Kidney tubule cell (primary cell): Measurements from ENCODE around the gene KSR2.
"Not testable (repeated sequence)": the region's sequence is repeated elsewhere in the genome, so short reads cannot be mapped to it uniquely, and the experiment has no call there.

Source experiments
- DNase-seq: peaks from one replicate; pipeline ENCODE4 v3.0.0-alpha.2; 2018; ENCODE audit warnings: low spot score

KSR2 gene

DNA sequence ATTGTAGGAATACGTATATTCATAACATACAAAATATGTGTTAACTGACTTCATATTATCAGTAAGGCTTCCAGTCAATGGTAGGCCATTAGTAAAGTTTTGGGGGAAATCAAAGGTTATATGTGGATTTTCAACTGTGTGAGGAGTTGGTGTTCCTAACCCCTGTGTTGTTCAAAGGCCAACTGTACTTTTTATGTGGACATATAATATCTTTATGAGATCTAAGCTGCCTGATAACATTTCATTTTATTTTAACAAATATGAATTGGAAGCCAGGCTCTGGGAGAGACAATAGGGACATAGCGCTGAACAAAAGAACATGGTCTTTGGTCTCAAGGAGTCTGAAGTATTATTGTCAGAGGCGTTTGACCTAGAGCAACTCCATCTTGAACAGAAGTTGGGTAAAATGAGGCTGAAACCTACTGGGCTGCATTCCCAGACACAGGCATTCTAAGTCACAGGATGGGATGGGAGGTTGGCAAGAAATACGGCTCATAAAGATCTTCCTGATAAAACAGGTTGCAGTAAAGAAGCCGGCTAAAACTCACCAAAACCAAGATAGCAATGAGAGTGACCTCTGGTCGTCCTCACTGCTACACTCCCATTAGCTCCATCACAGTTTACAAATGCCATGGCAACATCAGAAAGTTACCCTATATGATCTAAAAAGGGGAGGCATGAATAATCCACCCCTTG lies 147.2 kb downstream of the KSR2 start:
- DNase-seq, result no peak

DNA sequence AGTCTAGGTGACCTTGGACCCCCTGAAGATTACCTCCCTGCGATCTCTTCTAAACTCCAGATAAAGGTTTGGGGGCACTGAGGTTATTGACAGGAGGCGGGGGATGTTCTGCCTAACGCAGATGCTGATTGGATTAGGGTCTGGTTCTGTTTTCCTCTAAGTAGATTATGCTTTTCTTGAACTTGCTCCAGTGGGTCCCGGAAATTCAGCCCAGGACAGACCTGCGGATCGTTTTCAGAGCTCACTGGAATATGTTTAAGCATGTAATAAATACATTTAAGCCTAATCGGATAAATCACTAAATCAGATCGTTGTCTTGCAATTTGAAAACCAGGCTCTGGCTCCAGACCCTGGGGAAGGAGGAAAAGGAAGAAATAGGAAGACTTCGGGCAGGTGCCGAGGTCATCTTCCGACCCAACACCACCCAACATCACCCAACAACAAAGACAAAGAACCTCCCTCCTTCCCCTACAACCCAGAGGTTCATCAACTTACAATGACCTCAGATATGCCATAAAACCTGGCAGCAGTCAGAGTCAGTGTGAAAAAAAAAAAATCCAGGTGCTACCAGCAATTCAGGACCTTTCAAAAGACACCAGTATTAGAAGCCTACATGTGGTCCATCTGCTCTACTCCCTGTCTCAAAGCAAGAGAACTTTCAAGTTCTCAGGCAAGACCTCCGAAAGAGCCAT lies 148.4 kb downstream of the KSR2 start:
- DNase-seq, result no peak

DNA sequence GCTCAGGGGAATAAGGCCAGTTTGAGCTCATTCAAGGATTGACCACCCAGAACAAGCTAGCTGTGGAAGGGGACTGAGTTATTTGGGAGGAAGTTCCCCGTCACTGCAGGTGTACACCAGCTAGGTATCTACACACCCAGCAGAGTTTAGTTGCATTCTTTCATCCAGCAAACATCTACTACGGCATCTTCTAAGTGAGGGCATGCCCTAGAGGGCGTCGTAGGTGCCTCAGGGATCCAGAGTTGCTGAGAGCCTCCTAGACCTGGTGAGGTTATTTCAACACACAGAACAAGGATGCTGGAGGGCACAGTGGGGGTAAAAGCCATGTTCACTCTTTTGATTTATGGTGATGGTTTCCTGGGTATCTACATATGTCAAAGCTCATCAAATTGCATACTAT lies 149.6 kb downstream of the KSR2 start:
- DNase-seq, result no peak

DNA sequence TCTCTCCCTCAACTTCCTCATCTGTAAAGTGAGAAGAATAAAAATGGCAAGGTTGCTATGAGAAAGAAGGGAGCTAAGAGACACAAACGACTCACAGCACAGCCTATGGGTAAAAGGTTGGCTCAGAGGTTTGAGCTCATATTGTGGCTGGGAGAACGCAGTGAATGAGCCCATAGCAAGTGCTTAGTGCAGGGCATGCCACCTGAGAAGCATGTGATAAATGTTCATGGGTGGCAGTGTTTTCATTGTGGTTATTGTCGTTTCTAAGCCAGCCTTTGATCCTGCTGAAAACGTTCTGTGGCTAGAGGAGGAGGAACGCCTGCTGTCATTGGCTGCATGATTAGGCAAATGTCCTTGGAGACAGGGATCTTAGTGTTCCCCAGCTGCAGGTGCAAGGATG lies 150.4 kb downstream of the KSR2 start:
- DNase-seq, result peak; percentile 4

DNA sequence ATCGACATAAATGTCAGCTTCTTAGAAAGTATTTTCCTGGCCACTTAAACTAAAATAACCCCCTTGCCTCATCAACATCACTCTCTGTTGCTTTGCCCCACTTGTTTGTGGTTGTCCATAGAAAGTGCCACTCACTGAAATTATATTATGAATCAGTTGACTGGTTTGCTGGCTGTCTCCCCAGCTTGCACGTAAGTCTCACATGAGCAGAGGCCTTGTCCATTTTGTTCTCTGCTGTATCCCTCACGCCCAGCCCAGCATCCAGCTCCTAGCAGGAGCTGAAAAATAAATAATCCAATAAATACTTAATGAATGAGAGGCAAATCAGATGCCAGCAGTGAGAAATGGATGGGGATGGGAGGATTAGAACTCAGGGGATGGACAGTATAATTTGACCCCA lies 159.3 kb downstream of the KSR2 start:
- no peak for DNase-seq

DNA sequence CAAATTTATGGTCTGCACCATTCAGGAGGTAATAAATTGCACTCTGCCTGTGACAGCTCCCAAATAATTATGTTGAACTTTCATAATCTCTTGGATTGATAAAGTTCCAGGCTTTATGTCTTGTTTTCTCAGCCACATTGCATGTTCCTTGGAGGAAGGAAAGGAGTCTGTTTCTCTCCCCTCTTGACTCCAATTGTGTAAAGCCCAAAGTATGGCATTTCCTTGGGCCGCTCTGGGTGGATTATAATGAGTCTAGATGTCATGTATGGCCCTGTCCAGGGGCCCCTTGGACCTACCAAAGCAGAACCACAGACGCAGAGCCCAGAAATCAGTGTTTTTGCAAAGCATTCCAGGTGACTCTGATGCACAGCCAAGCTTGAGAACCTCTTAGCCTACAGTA lies 160.8 kb downstream of the KSR2 start:
- DNase-seq, result no peak

DNA sequence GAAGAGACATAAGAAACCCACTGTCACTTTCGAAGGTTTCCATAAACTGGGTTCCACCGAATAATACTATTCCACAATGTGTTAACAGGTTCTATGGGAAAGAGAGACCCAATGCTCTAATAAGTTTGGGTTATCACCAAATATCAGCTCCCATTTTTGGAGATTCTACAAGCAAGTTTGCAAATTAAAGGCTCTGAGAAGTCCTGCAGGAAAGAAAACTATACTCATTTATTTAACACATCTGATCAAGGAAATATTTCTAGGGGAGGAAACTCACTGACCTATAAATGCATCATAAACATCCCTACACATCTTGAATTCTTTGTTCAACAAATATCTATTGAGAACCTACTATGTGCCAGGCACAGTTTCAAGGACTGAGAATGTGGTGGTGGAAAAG lies 161.4 kb downstream of the KSR2 start:
- no peak for DNase-seq

DNA sequence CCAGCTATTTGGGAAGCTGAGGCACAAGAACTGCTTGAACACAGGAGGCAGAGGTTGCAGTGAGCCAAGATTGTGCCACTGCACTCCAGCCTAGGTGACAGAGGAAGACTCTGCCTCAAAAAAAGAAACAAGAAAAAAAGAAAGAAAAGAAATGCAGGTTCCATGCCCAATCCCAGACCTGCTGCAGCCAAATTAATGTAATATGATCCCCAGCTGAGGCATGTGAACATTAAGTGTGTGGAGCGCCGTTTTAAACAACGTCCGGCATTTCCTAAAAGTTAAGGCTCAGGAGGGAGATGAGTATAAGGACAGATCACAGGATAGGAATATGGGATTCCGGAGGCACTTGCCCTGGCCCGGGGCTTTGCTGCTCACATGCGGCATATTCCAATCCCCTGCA lies 162.9 kb downstream of the KSR2 start:
- DNase-seq, result no peak

DNA sequence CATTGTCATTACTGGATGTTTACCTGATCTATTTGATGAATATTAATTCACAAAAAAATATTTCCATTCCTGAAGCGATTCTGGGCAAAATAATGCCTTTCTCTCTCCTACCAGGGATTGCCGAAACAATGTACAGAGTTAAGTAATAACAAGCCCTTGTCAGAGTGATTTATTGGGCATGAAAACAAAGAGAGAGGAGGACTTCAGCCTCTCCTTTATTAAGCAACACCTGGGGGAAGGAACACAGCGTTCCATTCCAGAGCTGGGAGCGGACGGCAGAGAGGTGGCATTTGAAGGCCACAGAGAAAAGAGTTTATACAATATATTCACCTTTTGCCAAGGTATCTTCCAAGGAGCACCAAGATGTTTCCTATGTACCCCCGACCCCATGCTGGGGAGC lies 165.8 kb downstream of the KSR2 start:
- no peak for DNase-seq

DNA sequence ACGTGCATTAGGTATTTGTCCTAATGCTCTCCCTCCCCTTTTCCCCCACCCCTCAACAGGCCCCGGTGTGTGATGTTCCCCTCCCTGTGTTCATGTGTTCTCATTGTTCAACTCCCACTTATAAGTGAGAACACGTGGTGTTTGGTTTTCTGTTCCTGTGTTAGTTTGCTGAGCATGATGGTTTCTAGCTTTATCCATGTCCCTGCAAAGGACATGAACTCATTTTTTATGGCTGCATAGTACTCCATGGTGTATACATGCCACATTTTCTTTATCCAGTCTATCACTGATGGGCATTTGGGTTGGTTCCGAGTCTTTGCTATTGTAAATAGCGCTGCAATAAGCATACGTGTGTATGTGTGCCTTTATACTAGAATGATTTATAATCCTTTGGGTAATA lies 168.1 kb downstream of the KSR2 start:
- DNase-seq, result not testable (repeated sequence)

DNA sequence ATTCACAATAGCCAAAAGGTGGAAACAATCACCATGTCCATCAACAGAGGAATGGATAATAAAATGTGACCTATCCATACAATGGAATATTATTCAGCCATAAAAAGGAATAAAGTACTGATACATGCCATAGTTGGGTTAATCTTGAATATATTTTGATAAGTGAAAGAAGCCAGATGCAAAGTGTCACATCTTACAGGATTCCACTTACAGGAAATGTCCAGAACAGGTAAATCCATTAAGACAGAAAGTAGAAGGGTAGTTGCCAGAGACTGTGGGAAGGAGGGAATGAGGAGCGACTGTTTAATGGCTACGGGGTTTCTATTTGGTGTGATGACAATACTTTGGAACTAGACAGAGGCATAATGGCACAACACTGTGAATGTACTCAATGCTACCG lies 171.6 kb downstream of the KSR2 start:
- no peak for DNase-seq

DNA sequence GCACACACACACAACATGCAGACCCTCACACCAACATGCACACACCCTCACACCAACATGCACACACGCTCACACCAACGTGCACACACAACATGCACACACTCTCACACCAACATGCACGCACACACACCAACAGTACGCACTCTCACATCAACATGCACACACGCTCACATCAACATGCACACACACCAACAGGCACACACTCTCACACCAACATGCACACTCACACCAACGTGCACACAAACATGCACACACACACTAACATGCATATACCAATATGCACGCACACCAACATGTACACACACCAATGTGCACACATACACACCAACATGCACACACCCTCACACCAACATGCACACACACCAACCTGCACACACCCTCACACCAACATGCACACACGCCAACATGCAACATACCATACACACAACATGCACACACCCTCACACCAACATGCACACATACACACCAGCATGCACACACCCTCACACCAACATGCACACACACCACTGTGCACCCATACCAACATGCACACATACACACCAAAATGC lies 175.8 kb downstream of the KSR2 start:
- no peak for DNase-seq

DNA sequence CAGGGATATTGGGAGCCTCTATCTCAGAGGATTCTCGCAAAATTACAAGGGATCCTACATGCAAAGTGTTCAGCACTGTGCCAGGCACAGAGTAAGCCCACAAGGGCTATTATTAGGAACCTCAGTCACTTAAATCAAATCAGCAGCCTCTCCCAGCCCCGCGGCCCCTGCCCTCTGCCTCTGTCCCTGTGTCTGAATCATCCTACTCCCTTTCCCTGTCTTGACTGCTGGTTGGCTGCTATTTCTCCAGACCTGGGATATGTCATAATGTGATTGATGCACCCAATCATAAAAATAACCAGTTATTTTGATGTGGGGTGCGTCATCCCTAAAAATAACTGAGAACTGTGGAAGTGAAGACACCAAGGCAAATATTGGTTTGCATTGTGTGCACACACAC lies 176.3 kb downstream of the KSR2 start:
- no peak for DNase-seq

DNA sequence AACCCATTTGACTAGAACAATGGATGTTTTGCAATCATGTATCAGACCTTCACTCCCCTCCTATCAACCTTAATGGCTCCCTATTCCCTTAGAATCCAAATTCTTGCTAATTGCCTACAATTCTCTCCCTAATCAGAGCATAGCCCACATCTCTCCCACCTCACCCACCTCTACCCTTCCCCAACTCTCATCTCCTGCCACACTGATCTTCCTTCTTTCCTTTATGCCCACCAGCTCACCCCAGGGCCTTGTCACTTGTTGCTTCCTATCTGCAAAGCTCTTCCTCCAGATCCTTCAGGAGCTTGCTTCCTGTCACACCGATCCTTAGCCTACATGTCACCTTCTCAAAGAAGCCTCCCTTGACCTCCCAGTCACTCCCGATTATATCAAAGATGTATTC lies 177.8 kb downstream of the KSR2 start:
- no peak for DNase-seq

DNA sequence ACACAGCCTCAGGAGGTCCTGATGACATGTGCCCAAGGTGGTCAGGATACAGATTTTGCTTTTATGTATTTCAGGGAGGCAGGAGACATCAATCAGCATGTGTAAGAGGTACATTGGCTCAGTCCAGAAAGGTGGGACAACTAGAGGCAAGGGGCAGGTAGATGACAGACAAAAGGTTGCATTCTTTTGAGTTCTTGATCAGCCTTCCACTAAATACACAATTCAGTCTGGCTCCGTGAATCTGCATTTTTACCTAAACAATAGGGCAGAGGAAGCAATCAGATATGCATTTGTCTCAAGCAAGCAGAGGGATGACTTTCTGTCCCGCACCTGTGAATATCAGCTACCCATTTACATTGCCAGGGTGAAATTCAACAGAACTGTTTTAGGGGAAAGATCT lies 178.6 kb downstream of the KSR2 start:
- no peak for DNase-seq

DNA sequence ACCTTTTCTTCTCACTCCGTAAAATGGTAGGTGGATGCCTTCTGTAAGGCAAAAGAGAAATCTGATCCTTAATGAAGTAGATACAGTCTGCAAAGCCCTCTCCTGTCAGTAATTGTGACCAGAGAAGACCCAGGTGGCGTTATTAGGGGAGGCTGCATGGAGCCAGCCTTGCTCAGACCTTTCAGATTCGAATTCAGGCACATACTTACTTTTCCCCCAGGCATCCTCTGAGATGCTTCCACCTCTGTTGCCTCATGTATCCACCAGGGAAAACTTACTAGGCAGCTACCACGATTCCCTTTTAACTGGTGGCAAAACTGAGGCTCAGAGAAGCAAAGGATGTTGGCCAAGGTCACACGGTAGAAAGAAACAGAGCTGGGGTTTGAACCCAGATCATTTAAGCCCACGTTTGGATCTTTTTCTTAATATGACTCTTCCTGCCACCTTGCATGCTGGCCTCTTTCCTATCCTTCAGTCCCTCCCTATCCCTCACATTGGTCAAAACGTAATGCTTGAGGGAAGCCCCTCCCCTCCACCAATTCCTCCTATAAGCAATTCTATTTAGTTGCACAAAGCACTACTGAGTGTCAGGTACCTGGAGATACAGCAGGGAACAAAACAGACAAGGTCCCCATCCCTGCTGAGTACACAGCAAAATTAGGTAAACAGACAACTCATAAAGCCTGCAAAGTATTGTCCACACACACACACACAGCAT lies 179.4 kb downstream of the KSR2 start:
- no peak for DNase-seq

DNA sequence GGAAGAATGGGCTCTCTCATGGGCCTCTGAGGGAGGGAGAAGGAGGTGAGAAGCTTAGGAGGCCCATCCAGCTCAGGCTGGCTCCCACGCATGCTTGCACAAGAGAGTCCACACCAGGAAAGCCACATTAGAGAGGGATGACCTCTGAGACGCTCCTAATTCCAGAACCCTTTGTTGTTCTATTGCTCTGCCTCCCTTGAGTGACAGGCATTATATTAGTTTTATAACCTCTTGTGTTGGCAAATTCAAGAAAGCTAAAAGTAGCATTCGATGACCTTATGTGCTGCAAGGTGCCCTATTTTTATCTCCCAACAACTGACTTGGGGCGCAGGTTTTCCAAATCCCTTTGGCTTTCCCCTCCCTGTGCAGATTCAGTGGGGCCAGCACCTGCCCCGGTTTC lies 190.1 kb downstream of the KSR2 start:
- DNase-seq, result no peak

DNA sequence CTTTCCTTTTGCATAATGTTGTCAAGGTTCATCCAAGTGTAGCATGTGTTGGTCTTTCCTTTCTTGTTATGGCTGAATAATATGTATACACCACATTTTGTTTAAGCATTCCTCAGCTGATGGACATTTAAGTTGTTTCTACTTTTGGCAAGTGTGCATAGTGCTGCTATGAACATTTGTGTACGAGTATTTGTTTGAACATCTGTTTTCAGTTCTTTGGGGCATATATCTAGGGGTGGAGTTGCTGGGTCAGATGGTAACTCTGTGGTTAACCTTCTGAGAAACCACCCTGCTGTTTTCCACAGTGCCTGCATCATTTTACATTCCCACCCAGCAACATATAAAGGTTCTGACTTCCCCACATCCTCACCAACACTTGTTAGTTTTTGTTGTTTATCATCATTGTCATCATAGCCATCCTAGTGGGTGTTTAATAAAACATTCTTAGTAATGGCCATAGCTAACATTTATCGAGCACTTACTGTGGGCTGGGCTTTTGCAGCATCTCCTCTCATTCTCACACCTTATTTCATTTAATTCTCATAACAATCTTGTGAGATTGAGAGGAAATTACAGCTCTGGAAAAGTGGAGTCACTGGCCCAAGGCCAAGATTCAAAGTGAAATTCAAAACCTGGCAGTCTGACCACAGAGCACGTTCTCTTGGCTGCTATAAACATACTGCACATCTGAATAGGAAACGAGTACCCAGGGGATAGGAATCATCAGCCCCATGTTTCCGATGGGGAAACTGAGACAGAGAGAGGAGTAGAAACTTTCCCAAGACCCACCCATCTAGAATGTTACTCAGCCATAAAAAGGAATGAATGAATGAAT lies 193.6 kb downstream of the KSR2 start:
- no peak for DNase-seq

DNA sequence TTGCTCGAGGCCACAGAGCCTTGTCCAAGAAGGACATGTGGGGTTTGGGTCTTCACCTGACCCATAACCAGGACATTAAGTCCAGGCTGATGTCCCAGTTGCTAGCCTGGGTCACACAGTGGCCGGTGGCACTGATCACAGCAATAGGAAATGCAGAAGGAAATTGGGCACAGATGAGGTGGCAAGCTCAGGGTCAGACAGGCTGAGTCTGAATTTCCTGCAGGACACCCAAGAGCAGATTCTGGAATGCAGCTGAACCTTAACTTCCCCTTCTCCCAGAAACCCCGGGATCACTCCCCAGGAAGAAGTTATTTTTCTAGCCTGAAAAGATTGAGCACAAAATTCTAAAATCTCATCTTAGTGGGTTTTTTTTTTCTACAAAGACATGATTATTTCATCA lies 199.9 kb downstream of the KSR2 start:
- no peak for DNase-seq

DNA sequence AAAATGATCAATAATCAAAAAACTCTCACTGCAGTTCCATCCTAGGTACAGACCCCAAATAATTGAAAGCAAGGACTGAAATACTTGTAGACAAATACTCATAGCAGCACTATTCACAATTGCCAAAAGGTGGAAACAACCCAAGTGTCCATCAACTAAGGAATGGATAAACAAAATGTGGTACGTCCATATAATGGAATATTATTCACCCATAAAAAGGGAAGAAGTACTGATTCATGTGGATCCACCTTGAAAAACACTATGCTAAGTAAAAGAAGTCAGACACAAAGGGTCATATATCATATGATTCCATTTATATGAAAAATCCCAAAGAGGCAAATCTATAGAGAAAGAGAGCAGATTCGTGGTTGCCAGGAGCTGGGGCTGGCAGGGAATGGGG lies 202.8 kb downstream of the KSR2 start:
- no peak for DNase-seq

DNA sequence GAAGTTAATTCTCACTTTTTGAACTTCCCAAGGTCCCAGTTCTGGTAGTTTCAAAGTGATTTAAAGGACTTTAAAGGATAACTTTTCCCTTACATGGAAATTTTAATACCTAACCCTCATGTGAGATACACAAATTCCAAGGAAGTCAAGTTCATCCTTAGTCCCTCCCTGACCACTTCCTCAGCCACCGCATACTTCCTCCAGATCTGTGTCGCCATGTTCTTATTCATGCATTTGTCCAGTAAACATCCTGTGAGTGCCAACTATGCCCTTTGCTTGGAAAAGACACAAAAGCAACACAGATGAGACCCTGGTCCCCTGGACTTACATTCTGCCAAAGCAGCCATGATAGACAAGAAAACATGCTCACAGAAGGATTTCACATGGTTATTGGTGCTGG lies 206.6 kb downstream of the KSR2 start:
- no peak for DNase-seq

DNA sequence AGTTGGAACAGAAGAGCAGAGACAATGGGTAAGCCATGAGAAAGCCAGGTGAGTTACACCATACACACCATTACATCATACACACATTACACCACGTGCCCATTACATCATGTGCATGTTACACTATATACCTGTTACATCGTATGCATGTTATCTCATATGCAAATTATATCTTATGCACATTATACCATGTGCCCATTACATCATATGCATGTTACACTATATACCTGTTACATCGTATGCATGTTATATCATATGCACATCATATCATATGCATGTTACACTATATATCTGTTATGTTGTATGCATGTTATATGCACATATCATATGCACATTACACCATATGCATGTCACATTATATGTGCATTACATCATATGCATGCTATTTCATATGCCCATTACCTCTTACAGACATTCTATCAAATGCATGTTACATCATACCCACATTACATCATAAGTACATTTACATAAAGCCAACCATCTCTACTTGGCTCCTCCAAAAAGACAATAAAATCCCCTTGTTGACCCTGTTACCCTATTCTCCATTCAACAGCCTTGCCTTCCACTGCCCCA lies 207.2 kb downstream of the KSR2 start:
- no peak for DNase-seq
